ENCODE results near the gene PRDX4. TPM values are rescaled to one million over a fixed set of nuclear protein-coding genes. Genes with fewer than 3 reads are reported as not detected.

PRDX4 gene
- total RNA-seq, 1 experiment from 2014 or later = 142 TPM

GRCh38 chrX:23727206-23727605 is 59.9 kb downstream of the PRDX4 start:
- ATAC-seq (no peak), DNase-seq (ENCODE audit: low spot score) (no peak)
- H3K4me3 Mint-ChIP-seq = no peak overlapping the region
- CTCF ChIA-PET = interaction anchor here (1.0 kb wide), 1 partner anchor 175 kb away, joined by 3 read pairs; no protein-coding TSS in a partner anchor
- no peaks in the 10 kb centered on the region for H3K27me3 Mint-ChIP-seq (ENCODE audit: low read depth)
- H3K9me3 Mint-ChIP-seq = no peaks in the 10 kb centered on the region
- no peak overlapping the region for H3K27ac Mint-ChIP-seq
- TF ChIP-seq CTCF (IDR thresholded peaks at IDR 0.05) (no peak), HMGXB4 (CRISPR knock-in tag; IDR thresholded peaks at IDR 0.05) (no peak), ZNF512 (CRISPR knock-in tag; IDR thresholded peaks at IDR 0.05; ENCODE audit: borderline replicate concordance) (no peak), ZNF425 (CRISPR knock-in tag; conservative IDR thresholded peaks at IDR 0.05) (no peak), TEAD4 (CRISPR knock-in tag; IDR thresholded peaks at IDR 0.05) (no peak), TEAD1 (CRISPR knock-in tag; IDR thresholded peaks at IDR 0.05) (no peak), STAT6 (CRISPR knock-in tag; conservative IDR thresholded peaks at IDR 0.05; ENCODE audit: low read depth) (no peak), USF1 (CRISPR knock-in tag; IDR thresholded peaks at IDR 0.05) (no peak), FOXP4 (CRISPR knock-in tag; IDR thresholded peaks at IDR 0.05) (no peak), FOXK1 (CRISPR knock-in tag; IDR thresholded peaks at IDR 0.05) (no peak)
- POLR2A ChIA-PET = no interaction called here
- H3K36me3 Mint-ChIP-seq = peaks cover 33% of the 10 kb centered on the region
- no peaks in the 10 kb centered on the region for H3K4me1 Mint-ChIP-seq

- Mint-ChIP-seq H3K36me3 (peaks cover 25% of the 10 kb centered on the region), H3K4me1 (peaks cover 4% of the 10 kb centered on the region), H3K27ac (no peak overlapping the region), H3K4me3 (no peak overlapping the region), H3K9me3 (no peaks in the 10 kb centered on the region), H3K27me3 (ENCODE audit: low read depth) (no peaks in the 10 kb centered on the region)
- DNase-seq (ENCODE audit: low spot score) (no peak), ATAC-seq (no peak)
- CTCF ChIA-PET = no interaction called here
- POLR2A ChIA-PET = no interaction called here
- TF ChIP-seq ZNF423 (CRISPR knock-in tag; IDR thresholded peaks at IDR 0.05) (no peak), PREB (CRISPR knock-in tag; IDR thresholded peaks at IDR 0.05; ENCODE audit: borderline replicate concordance) (no peak), ETV6 (CRISPR knock-in tag; IDR thresholded peaks at IDR 0.05) (no peak), ZNF425 (CRISPR knock-in tag; conservative IDR thresholded peaks at IDR 0.05) (no peak)
These were observed 61.9 kb downstream of the PRDX4 start for GRCh38 chrX:23729214-23729613.

Data from WTC11 (cell line).